ENCODE measurements around the gene CA5A. TPM values are rescaled to one million over a fixed set of nuclear protein-coding genes. Genes with fewer than 3 reads are reported as not detected.

CA5A gene
- total RNA-seq, 1 donor from 2014 or later, result not detected

DNA sequence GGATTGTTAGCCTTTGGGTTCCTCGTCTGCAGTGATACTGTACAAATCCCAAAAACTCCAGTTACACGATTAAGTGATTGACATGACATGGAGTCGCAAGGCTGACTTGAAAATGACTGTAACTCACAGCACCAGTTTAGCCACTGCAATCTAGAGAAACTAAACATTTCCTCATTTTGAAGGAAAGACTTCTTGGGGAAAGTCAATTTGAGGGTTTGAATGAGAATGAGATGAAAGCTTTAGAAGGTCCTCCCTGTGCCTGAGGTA is 19.7 kb upstream of the CA5A start:
- no peak overlapping the region for H3K4me3 ChIP-seq (ENCODE audit: low read depth, low read length)
- DNase-seq (ENCODE audit: low read depth), result no peak
- TF ChIP-seq, protein P1, sequence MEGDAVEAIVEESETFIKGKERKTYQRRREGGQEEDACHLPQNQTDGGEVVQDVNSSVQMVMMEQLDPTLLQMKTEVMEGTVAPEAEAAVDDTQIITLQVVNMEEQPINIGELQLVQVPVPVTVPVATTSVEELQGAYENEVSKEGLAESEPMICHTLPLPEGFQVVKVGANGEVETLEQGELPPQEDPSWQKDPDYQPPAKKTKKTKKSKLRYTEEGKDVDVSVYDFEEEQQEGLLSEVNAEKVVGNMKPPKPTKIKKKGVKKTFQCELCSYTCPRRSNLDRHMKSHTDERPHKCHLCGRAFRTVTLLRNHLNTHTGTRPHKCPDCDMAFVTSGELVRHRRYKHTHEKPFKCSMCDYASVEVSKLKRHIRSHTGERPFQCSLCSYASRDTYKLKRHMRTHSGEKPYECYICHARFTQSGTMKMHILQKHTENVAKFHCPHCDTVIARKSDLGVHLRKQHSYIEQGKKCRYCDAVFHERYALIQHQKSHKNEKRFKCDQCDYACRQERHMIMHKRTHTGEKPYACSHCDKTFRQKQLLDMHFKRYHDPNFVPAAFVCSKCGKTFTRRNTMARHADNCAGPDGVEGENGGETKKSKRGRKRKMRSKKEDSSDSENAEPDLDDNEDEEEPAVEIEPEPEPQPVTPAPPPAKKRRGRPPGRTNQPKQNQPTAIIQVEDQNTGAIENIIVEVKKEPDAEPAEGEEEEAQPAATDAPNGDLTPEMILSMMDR (conservative IDR thresholded peaks at IDR 0.05; ENCODE audit: low read depth, low read length), result no peak

DNA sequence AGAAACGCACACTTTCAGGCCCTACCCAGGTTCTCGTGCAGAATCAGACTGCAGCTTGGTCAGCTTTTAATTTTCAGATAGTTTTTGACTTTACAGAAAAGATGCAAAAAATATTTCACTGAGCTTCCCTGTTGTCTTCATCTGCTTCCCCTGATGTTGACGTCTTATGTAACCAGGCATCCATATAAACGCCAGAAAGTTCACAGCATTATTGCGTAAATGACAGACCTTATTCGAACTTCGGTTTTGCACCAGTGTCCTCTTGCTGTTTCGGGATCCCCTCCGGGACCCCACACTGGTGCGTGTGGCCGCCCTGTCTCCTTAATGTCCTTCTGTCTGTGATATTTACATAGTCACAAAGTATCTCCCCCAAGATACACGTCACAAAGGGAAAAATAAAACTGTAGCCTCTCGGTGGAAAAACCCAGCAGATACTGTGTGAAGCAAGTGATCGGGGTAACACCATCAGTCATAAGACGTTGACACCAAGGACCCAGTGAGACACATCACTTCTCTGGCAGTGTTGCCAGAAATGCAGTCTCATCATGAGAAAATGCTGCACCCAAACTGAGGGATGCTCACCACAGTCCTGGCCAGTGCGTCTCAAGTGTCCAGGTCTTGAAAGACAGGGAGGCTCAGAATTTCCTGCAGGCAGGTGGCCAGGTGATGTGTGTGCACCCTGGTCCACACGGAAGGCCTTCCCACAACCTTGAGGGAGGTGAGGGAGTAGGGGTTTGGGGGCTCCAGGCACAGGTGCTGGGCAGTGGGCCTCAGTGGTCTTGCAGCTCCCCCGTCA is 19.2 kb upstream of the CA5A start:
- TF ChIP-seq, protein P1 (conservative IDR thresholded peaks at IDR 0.05; ENCODE audit: low read depth, low read length), result no peak
- no peak overlapping the region for H3K4me3 ChIP-seq (ENCODE audit: low read depth, low read length)
- no peak for DNase-seq (ENCODE audit: low read depth)

DNA sequence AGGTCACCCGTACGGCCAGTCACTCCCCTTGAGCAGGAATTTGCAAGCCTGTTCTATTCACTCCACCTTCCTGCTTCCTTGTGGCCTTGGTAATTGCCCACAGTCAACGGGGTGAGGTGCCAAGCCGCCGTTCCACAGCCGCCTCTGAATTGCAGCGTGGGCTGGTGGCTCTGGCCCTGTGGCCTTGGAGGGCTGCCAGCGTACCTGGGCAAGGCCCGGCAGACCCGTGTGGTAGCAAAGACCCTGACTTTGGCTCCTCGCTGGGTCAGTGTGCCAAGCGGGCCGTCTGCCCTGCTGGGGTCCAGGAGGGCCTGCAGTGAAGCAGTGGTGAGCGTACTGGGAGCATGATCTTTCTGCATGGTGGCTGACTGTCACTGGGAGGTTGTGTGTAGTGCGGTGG is 18.5 kb upstream of the CA5A start:
- TF ChIP-seq, protein P1 (conservative IDR thresholded peaks at IDR 0.05; ENCODE audit: low read depth, low read length), result no peak
- DNase-seq (ENCODE audit: low read depth), result no peak
- H3K4me3 ChIP-seq (ENCODE audit: low read depth, low read length), result no peak overlapping the region

DNA sequence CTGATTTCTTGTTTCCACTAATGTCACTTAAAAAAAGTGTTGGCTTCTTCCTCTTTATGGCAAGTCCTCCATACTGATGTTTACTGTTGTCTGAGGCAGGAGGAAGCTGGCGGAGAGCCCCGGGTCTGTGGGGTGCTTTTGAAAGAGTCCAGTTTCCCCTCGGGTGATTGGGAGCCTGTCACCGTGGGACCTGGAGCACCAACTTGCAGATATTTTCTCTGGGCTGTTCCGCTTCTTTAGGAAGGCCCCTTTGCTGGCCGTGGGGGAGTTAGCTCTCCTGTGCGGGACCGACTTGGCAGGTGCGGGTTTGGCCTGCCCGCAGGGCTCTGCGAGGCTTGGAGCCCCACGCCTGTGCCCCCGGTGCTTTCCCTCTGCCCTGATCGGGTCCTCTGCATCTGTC is 18.0 kb upstream of the CA5A start:
- TF ChIP-seq, protein P1 (conservative IDR thresholded peaks at IDR 0.05; ENCODE audit: low read depth, low read length), result no peak
- DNase-seq (ENCODE audit: low read depth), result no peak
- H3K4me3 ChIP-seq (ENCODE audit: low read depth, low read length), result no peak overlapping the region

DNA sequence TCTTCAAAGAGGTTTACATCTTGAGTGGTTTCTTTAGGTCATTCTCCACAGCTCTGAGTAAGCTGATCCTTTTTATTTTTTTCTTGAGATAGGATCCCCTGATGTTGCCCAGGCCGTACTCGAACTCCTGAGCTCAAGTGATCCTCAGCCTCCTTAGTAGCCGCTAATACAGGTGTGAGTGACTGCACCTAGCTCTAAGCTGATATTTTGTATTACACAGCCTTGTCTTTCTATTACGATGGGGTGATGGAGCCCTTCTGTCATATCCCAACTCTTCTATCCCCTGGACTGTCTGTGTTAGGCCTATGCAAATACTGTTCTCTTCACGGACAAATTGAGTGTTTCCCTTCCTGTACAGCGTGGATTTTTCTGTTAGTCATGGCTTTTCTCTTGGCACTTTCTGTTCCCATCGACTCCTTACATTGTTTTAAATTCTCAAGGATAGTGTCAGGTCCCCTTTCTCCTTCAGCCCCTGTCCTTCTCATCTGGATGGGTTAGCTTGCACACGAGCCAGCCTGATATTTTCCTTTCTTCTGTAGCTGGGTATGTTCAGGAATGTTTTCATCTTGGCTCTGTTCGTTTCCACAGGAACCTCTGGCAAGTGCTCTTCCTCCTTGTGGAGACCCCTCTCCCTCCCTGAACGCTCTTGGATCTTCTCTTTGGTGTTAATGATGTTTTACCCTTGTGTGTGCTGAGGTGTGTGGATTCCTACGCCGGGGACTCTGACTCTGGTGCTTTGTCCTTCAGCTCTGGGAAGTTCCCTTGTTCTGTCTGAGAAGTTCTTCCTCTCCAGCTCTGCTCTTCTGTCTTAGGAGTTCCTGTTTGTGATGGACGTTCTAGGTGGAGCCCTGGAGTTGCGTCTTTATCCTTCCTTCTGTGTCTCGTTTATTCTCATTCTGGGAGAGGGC is 17.2 kb upstream of the CA5A start:
- H3K4me3 ChIP-seq (ENCODE audit: low read depth, low read length), result no peak overlapping the region
- DNase-seq (ENCODE audit: low read depth), result no peak
- TF ChIP-seq, protein P1 (conservative IDR thresholded peaks at IDR 0.05; ENCODE audit: low read depth, low read length), result no peak

DNA sequence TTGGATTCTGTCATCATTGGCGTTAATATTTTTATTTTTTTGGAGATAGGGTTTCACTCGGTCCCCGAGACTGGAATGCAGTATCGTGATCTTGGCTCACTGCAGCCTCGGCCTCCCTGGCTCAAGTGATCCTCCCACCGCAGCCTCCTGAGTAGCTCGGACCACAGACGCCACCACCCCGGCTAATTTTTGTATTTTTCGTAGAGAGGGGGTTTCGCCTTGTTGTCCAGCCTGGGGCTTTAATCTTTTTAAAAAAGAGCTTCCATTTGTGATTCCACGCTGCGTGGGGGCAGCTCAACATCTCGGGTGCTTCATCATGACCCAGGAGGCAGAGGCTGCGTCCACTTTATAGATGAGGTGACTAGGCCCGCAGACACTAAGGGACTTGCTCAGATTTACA is 16.4 kb upstream of the CA5A start:
- TF ChIP-seq, protein P1 (conservative IDR thresholded peaks at IDR 0.05; ENCODE audit: low read depth, low read length), result no peak
- no peak for DNase-seq (ENCODE audit: low read depth)
- H3K4me3 ChIP-seq (ENCODE audit: low read depth, low read length), result peak overlapping the region; percentile 77
